Gastroesophageal sphincter (tissue), 3 donors: Measurements from ENCODE around the gene LIMCH1.

Source experiments
- EP300 ChIP-seq: sonication (generic); formaldehyde crosslinking; IDR thresholded peaks from one replicate; pipeline ENCODE4 v1.6.1; 2017; ENCODE audit warnings: antibody characterized with exemption, mild to moderate bottlenecking
- POLR2A ChIP-seq, 2 donors: fragments of 450-650 bp; IDR thresholded peaks; one replicate each; pipeline ENCODE4 v1.6.1; 2017; ENCODE audit warnings: antibody characterized with exemption in 2 of 2, mild to moderate bottlenecking in 2 of 2, moderate library complexity in 1 of 2
- POLR2AphosphoS5 ChIP-seq: sonication (generic); formaldehyde crosslinking; IDR thresholded peaks from one replicate; pipeline ENCODE4 v1.6.1; 2017; ENCODE audit warnings: antibody characterized with exemption
- TF ChIP-seq, protein P1 (sequence below), 4 experiments: fragments of 200-600 bp in 2 of 4; fragments of 450-650 bp in 2 of 4; sonication (generic) in 1 of 4; IDR thresholded peaks; one replicate each; pipeline ENCODE4 v1.5.1; 2017 to 2019; ENCODE audit warnings: antibody characterized with exemption in 4 of 4, mild to moderate bottlenecking in 2 of 4, moderate library complexity in 2 of 4

DNA sequence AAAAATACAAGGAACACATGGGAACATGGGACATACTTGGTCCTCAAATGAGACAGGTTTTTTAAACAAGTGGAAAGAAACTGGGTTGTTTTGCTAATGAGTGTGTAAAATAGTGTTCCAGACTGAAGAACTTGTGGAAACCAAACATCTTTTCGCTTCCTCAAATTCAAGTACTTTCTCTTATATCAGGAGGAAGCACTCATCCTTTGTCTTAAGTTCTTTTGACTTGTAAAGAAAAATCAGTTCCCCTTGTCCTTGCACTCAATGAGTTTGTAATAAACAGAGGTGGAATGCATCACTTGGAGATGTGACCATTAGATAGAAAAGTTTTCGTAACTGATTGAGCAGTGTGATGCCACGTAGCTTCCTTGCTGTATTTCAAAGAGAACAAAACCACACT, 109.4 kb downstream of the LIMCH1 start:
- no peak for TF ChIP-seq EP300
- TF ChIP-seq, protein P1, sequence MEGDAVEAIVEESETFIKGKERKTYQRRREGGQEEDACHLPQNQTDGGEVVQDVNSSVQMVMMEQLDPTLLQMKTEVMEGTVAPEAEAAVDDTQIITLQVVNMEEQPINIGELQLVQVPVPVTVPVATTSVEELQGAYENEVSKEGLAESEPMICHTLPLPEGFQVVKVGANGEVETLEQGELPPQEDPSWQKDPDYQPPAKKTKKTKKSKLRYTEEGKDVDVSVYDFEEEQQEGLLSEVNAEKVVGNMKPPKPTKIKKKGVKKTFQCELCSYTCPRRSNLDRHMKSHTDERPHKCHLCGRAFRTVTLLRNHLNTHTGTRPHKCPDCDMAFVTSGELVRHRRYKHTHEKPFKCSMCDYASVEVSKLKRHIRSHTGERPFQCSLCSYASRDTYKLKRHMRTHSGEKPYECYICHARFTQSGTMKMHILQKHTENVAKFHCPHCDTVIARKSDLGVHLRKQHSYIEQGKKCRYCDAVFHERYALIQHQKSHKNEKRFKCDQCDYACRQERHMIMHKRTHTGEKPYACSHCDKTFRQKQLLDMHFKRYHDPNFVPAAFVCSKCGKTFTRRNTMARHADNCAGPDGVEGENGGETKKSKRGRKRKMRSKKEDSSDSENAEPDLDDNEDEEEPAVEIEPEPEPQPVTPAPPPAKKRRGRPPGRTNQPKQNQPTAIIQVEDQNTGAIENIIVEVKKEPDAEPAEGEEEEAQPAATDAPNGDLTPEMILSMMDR (IDR thresholded peaks at IDR 0.05), result no peak
- no peak for TF ChIP-seq POLR2A (IDR thresholded peaks at IDR 0.05)
- TF ChIP-seq POLR2AphosphoS5, result no peak
